Natural killer cell (primary cell): ENCODE data around the gene SLX4IP. TPM values are rescaled to one million over a fixed set of nuclear protein-coding genes. Genes with fewer than 3 reads are reported as not detected.

Experiments
- ATAC-seq, 3 donors: fragments of 150-1000 bp in 2 of 3; fragments of 200-7000 bp in 1 of 3; cut with Tn5 transposase; 1 replicate in 1 of 3; 2 replicates in 2 of 3; pipeline ENCODE4 v1.10.0; 2021; ENCODE audit warnings: mild to moderate bottlenecking in 2 of 3, moderate library complexity in 2 of 3
- DNase-seq, 2 donors: peaks; one replicate each; pipeline versions ENCODE4 v3.0.0 to v3.0.0-alpha.2; 2013 to 2021; ENCODE audit warnings: mixed read lengths in 1 of 2
- H3K27ac ChIP-seq: one replicate; pipeline ENCODE4 v1.5.1; 2013; ENCODE audit warnings: mild to moderate bottlenecking, low read length
- H3K27me3 ChIP-seq: one replicate; pipeline ENCODE4 v1.6.1; 2013; ENCODE audit warnings: low read length; ENCODE audit not compliant: control insufficient read depth, insufficient read depth
- H3K36me3 ChIP-seq: one replicate; pipeline ENCODE4 v1.6.1; 2013; ENCODE audit warnings: low read length; ENCODE audit not compliant: control insufficient read depth, insufficient read depth
- H3K4me1 ChIP-seq: one replicate; pipeline ENCODE4 v1.6.1; 2013; ENCODE audit warnings: low read length; ENCODE audit not compliant: control insufficient read depth, insufficient read depth
- H3K4me3 ChIP-seq: one replicate; pipeline ENCODE4 v1.5.1; 2013; ENCODE audit warnings: low read length
- H3K9me3 ChIP-seq: one replicate; pipeline ENCODE4 v1.6.1; 2013; ENCODE audit warnings: low read length; ENCODE audit not compliant: control insufficient read depth, insufficient read depth
- H3K27ac Mint-ChIP-seq, 2 donors: one replicate each; pipeline ENCODE4 v1.8.0; 2022; ENCODE audit warnings: mild to moderate bottlenecking in 2 of 2, mixed read lengths in 2 of 2, moderate library complexity in 1 of 2
- H3K27me3 Mint-ChIP-seq, 2 donors: one replicate each; pipeline ENCODE4 v1.8.0; 2022; ENCODE audit warnings: low read depth in 2 of 2, mixed read lengths in 2 of 2
- H3K36me3 Mint-ChIP-seq: one replicate; pipeline ENCODE4 v1.8.0; 2022; ENCODE audit warnings: mixed read lengths
- H3K4me1 Mint-ChIP-seq, 2 donors: one replicate each; pipeline ENCODE4 v1.8.0; 2022; ENCODE audit warnings: mixed read lengths in 2 of 2
- H3K4me3 Mint-ChIP-seq: one replicate; pipeline ENCODE4 v1.8.0; 2022; ENCODE audit warnings: mild to moderate bottlenecking, moderate library complexity, mixed read lengths
- H3K9me3 Mint-ChIP-seq, 2 donors: one replicate each; pipeline ENCODE4 v1.8.0; 2022; ENCODE audit warnings: mixed read lengths in 2 of 2
- WGBS: methylation state at CpG from one replicate; pipeline ENCODE4 v1.1.7; 2013; ENCODE audit warnings: missing lambda C conversion rate; ENCODE audit not compliant: insufficient coverage; 5-methylcytosine and 5-hydroxymethylcytosine counted together
- intact Hi-C: fragments of 100-400 bp; cut with micrococcal nuclease; formaldehyde crosslinking; loops from one replicate; pipeline ENCODE4 v1.14.2; 2022
- total RNA-seq, 4 donors: library from RNA; stranded (reverse); fragments of 120-200 nt in 1 of 4; gene quantifications; one replicate each; pipeline versions ENCODE4 v1.2.3 to v1.2.4, GENCODE V29; 2013 to 2022
- TF ChIP-seq, protein P1 (sequence below): fragments of 200-600 bp; IDR thresholded peaks from one replicate; pipeline ENCODE4 v1.8.0; 2022; ENCODE audit warnings: antibody characterized with exemption

SLX4IP gene
- total RNA-seq, 3 donors from 2014 or later (not counting 1 experiment from before 2014, with no cell fraction given), result 2.9 to 5.5 (median 5.2) TPM

GRCh38 chr20:10565191-10565921, 130.3 kb downstream of the SLX4IP start:
- Mint-ChIP-seq H3K4me1 (peaks cover 27 to 38% of the 10 kb centered on the region in 2 donors), H3K27ac (no peak overlapping the region), H3K36me3 (no peaks in the 10 kb centered on the region), H3K4me3 (no peak overlapping the region), H3K9me3 (no peaks in the 10 kb centered on the region), H3K27me3 (no peaks in the 10 kb centered on the region)
- TF ChIP-seq, protein P1, sequence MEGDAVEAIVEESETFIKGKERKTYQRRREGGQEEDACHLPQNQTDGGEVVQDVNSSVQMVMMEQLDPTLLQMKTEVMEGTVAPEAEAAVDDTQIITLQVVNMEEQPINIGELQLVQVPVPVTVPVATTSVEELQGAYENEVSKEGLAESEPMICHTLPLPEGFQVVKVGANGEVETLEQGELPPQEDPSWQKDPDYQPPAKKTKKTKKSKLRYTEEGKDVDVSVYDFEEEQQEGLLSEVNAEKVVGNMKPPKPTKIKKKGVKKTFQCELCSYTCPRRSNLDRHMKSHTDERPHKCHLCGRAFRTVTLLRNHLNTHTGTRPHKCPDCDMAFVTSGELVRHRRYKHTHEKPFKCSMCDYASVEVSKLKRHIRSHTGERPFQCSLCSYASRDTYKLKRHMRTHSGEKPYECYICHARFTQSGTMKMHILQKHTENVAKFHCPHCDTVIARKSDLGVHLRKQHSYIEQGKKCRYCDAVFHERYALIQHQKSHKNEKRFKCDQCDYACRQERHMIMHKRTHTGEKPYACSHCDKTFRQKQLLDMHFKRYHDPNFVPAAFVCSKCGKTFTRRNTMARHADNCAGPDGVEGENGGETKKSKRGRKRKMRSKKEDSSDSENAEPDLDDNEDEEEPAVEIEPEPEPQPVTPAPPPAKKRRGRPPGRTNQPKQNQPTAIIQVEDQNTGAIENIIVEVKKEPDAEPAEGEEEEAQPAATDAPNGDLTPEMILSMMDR, result no peak
- intact Hi-C loops, result no loop called here
- Histone ChIP-seq H3K27ac (no peak overlapping the region), H3K36me3 (no peaks in the 10 kb centered on the region), H3K27me3 (no peaks in the 10 kb centered on the region), H3K9me3 (no peaks in the 10 kb centered on the region), H3K4me3 (no peak overlapping the region), H3K4me1 (peaks cover 9% of the 10 kb centered on the region)
- DNase-seq (no peak), ATAC-seq (no peak)
- WGBS, result 84% methylated on average over 6 of the region's 6 CpGs

- H3K36me3 ChIP-seq, result no peaks in the 10 kb centered on the region
- H3K27me3 Mint-ChIP-seq, result no peaks in the 10 kb centered on the region
- no peak overlapping the region for H3K4me3 ChIP-seq
- no peak overlapping the region for H3K27ac ChIP-seq
- H3K4me1 Mint-ChIP-seq, result peaks cover 28 to 39% of the 10 kb centered on the region in 2 donors
- H3K9me3 ChIP-seq, result no peaks in the 10 kb centered on the region
- intact Hi-C loops, result no loop called here
- no peaks in the 10 kb centered on the region for H3K36me3 Mint-ChIP-seq
- peaks cover 13% of the 10 kb centered on the region for H3K4me1 ChIP-seq
- no peak overlapping the region for H3K27ac Mint-ChIP-seq
- TF ChIP-seq, protein P1, result no peak
- no peak overlapping the region for H3K4me3 Mint-ChIP-seq
- 82% methylated on average over 8 of the region's 8 CpGs for WGBS
- no peaks in the 10 kb centered on the region for H3K9me3 Mint-ChIP-seq
- DNase-seq, result no peak
- ATAC-seq, result no peak
- H3K27me3 ChIP-seq, result no peaks in the 10 kb centered on the region
These were observed 131.1 kb downstream of the SLX4IP start for GRCh38 chr20:10565922-10566897.

DNA sequence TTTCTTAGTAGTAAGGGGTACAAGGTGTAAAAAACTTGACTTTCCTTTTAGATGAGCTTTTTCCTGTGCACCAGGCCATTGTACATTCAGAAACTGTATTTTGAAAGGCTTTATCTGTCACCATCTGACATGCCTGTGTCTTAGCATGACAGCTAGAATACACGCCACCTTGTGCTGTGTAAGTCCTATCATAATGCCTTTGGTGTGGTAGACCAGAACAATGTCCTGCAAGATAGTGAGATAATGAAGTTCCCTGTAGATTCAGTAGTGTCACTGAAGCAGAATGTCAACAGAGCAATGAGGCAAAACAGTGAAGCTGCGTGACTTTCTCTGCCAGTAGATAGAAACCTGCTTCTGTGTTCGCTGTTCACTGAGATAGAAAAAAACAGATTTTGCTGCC, 132.9 kb downstream of the SLX4IP start:
- peak in 1 of 2 donors; percentile 46 for DNase-seq
- no peaks in the 10 kb centered on the region for H3K36me3 ChIP-seq
- H3K4me3 ChIP-seq, result no peak overlapping the region
- H3K27me3 ChIP-seq, result no peaks in the 10 kb centered on the region
- H3K27ac Mint-ChIP-seq, result peak overlapping the region; percentile 49 to 62
- intact Hi-C loops, result no loop called here
- H3K4me3 Mint-ChIP-seq, result no peak overlapping the region
- peak; percentile 74 to 92 (median 84) for ATAC-seq
- H3K9me3 Mint-ChIP-seq, result no peaks in the 10 kb centered on the region
- TF ChIP-seq, protein P1, result no peak
- no peak overlapping the region for H3K27ac ChIP-seq
- H3K27me3 Mint-ChIP-seq, result no peaks in the 10 kb centered on the region
- H3K4me1 ChIP-seq, result peaks cover 20% of the 10 kb centered on the region
- WGBS, result 41% methylated on average over 3 of the region's 3 CpGs
- no peaks in the 10 kb centered on the region for H3K9me3 ChIP-seq
- H3K36me3 Mint-ChIP-seq, result no peaks in the 10 kb centered on the region
- H3K4me1 Mint-ChIP-seq, result peaks cover 40 to 48% of the 10 kb centered on the region in 2 donors
